HG02798 (cell line): Measurements from ENCODE around the gene TMEM53.

ENCODE experiments used
- ATAC-seq: cut with Tn5 transposase; IDR thresholded peaks from one replicate; pipeline ENCODE4 v1.9.1; 2021; ENCODE audit warnings: mild to moderate bottlenecking; ENCODE audit not compliant: unreplicated experiment, poor library complexity

TMEM53 gene

DNA sequence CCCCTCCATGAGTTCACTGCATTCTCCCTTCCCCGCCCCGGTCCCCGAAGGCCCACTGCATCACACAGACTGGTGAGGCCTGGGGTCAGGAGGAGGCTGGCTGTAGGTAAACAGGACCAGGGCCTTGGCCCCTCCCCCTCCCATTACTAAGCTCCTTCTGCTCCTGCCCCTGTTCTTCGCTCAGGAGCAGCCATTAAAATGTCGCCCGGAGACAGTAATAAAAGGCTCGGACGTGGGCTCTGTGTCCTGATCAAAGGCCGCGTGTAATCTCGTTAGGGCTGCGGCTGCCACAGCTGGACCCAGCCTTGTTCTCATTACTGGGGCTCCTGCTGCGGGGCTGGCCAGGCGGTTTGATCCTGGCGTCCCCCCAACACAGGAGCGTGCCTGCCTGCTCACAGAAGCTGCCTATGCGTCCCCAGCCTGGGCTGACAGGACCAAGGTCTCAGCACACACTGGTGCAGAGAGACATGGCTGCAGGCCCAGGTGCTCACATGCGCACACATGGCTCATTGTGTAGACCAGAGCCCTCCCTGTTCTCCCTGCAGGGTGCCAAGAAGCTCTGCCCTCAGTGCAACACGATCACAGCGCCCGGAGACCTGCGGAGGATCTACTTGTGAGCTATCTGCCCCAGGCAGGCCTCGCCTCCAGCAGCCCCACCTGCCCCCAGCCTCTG, 24.0 kb downstream of the TMEM53 start:
- ATAC-seq: no peak

DNA sequence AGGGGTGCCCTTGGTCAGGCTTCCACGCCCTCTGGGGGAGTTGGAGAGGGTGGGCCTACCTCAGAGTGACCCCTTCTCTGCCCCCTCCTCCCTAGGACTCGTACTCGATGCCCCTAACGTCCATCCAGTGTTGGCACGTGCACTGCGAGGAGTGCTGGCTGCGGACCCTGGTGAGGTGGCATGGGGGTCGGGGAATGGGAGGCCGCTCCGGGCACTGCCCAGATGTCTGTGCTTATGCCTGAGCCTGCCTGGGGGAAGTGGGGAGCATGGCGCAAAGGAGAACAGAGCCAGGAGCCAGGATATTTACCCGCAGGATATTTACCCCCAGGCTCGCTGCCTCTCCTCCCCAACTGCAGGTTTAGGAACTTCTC, 24.5 kb downstream of the TMEM53 start:
- ATAC-seq: no peak

DNA sequence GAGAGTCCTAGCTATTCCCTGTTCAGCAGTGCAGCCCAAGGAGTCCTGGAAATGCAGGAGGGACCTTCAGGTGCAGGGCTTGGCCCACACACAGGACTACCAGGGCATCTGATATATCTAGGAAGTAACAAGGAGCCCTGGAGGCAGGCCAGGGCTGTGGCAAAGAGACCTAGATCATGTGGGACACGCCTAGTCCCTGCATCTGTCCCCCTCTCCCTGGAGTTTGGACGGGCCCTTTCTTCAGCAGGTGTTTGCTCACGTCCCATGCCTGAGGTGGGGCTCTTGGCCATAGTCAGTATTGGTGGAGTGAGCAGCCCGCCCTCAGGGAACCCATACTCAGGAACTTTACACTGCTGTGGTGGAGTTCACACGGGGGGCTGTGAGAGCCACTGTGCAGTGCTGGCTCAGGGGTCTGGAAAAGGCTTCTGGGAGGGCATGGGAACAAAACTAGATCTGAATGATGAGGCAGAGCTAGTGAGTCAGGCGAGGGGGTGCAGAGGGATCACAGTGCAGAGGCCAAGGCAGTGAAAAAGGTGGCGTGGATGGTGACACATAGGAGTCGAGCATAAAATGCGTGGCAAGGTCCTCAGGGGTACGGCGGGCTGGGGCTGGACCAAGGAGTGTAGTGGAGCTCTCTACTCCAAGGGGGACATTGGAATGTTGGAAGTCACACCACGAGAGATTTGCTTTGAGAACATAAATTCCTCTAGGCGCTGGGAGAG, 25.6 kb downstream of the TMEM53 start:
- no peak for ATAC-seq

DNA sequence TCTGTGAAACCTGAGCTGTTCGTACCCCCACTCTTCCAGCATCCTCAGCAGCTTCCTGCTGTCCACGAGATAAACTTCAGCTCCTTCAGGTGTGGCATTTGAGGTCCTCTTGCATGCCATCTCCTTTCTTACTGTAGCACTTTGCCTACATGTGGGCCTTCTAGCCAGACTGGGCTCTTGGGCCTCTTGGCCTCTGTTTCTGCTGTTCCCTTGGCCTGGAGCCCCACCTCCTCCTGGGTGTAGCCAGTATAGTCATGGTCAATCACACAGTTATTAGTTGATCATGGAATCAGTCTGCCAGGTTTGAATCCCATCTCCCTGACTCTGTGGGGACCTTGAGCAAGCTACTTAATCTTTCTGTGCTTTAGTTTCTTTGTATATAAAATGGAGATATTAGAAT, 26.4 kb downstream of the TMEM53 start:
- ATAC-seq: no peak

DNA sequence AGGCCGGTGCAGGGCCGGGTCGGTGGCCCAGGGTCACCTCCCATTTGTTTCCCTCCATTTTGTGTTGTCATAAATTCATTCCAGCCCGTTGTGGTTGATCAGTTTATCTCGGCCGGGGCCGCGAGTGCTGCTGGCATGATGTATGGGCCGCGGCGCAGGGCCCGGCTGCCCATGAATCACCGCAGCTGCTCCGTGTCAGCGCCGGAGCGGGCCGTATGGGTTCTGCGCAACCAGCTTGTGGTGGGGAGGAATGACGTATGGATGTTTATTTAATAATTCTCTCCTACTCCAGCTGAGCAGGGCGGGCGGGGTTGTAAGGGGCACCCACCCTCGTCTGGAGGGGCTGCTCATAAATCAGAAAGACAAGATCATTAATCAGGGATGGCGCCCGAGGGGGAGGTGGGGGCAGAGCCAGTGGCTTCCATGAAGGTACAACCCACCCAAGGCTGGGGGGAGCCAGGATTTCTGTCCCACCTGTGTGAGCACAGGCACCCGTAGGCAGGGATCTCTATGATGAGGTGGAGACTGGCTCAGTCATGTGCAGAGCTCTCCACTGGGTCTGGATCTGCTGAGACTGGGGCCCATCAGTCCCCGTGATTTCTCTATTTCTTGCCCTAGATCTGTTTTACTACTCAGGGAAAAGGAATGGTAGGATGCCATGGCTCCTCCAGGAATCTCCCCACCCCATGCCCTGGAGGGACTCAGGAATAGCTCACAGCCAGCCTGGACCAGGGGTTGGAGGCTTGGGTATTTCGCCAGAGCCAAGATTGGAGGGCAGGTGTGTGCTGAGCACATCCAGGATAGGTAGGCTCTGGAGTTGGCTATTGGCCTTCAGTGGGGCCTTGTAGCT, 27.8 kb downstream of the TMEM53 start:
- ATAC-seq: no peak

DNA sequence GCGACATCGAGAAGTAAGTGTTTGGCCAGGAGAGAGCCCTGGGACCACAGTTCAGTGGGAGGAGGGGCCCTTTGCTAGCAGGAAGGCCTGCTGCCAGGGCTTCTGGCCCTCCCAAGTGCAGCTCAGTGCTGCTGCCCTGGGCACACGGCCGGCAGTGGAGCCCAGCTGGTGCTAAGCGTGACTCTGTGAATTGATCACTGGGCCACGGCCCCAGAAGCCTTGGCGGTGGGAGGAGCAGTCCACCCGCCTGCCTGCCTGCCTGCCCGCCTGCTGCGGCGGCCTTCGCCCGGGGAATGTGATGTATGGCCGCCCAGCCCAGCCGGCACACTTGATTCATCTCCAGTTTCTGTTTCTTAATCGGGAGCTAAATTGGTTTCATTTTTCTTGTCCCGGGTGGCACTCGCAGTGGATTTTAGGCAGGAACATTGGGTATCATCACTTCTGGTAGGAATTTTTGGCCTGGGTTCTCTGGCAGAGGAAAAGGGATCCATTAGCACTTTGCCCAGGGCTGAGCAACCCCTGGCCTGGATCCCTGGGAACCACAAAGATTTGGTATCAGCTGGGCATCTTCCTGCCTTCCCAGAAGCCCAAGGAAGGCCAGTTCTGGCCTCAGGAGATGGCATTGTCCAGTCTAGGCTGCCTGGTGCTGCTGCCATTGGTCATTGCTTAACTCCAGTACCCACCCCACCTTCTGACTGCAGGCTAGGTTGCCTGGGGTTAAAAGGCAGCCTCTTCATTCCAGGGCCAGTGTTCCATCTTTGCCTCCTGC, 28.6 kb downstream of the TMEM53 start:
- ATAC-seq: no peak

DNA sequence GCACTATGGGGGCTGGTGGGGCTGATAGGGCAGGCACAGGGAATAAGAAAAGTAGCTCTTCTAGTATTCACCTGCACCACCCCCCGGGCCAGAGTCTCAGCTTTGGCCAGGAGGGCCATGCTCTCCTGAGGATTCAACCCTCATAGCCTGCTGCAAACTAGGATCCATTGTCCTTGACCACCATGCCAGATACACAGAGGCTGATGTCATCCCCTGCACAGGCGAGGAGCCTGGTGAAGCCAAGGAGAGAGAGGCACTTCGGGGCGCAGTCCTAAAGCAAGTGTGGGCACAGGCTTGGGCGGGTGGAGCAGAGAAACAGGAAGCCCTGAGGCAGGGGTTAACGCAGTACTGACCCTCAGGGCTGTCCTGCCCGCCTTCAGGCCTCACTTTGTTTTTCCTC, 29.5 kb downstream of the TMEM53 start:
- no peak for ATAC-seq

DNA sequence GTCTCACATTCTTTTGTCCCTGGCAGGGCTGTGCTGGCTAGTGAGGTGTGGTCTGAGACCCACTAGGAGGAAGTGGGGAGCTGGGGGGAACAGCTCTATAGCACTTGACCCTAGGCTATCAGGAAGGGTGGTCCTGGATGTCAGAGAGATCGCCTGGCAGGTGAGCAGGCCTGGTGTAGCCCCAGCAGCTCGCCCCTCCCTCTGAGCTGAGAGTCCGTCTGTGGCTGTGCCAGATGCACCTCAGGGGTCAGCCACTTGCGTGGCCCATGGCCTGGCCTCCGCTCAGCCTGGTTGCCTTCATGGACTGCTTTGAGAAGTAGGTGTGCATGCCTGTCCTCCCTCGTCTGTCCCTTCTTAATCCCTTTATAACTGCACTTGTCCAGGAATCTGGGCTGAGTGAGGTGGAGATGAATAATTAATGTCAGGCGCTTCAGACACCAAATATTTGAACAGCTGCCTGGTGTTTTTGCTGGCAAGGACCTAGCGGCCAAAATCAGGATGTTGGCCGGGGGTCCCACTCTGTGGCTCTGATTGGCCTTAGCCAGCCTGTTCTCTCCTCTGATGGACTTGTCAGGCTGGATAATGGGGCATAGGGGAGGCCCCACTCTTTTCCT, 30.5 kb downstream of the TMEM53 start:
- ATAC-seq: no peak

DNA sequence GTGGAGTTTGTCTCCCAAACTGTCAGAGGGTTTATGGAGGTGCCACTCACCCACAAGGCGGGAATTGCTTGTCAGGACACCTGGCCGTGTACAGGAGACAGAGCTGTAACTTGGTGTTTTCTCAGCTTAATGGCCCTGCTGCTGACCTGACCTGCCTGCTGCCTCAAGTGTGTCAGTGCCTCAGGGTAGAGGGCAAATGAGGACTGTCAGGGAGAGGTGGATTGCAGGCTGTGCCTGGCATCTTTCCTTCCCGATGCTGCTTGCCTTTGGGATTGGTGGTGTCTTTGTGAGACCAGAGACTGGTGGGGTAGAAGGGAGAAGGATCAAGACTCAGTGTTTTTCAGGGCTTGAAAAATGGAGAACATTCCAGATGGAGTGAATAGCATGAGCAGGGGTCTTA, 31.4 kb downstream of the TMEM53 start:
- no peak for ATAC-seq

DNA sequence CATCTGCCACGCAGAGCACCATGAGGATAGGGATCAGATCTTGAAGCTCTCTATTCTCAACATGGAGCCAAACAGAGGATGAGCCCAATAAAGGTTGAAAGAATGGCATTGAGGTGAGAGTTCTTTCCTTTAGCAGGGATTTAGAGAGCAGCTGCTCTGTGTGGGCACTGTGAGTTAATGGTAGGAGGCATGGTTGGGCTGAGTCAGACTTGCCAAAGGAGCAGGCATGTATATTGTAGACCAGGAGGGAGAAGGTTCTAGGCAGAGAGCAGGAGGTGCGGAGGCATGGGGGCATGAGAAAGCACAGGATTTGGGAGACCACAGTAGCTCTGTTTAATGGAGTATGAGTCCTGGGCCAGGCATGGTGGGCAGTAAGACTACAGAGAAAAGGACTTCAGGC, 32.0 kb downstream of the TMEM53 start:
- no peak for ATAC-seq

DNA sequence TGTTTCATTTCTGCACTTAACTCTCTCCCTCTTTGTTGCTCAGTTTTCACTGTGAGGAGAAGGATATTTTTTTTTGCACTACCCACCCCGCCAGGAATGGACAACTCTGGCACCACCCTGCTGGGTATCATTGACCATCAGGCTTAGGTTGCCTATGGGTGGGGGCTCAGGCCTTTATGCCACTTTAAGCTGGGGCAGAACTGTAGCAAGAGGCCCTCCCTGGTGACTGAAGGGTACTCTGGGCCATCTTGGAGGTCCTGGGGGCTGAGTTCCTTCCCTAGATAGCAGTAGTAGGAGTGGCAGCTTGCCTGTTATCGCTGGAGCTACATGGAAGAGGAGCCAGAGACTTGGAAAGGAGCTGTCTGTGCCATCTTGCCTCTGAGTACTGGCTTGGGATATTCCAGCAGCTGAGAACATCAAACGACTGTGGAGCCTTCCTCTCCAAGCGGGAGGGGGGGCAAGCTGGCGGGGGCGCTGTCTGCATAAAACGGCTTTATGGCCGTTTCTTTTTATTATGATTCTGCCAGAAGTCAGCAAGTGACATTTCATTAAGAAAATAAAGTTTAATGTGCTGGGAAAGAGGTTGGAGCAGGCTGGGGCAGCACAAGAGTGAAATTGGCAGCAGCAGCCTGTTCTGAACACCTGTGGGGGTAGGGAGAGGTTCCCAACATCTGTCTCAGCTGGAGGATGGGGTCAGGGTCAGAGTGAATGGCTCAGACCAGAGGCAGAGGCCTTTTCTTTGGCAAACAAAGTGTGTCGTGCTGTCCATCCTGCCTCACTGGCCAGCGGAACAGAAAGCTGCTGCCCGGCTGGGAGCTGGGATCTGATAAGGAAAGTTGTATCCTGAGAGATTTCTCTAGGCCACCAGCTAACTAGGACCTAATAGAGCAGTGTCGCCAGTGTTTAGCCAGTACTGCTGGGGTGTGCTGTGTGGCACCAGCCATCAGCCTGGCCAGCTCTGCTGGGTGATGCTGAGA, 32.9 kb downstream of the TMEM53 start:
- no peak for ATAC-seq

DNA sequence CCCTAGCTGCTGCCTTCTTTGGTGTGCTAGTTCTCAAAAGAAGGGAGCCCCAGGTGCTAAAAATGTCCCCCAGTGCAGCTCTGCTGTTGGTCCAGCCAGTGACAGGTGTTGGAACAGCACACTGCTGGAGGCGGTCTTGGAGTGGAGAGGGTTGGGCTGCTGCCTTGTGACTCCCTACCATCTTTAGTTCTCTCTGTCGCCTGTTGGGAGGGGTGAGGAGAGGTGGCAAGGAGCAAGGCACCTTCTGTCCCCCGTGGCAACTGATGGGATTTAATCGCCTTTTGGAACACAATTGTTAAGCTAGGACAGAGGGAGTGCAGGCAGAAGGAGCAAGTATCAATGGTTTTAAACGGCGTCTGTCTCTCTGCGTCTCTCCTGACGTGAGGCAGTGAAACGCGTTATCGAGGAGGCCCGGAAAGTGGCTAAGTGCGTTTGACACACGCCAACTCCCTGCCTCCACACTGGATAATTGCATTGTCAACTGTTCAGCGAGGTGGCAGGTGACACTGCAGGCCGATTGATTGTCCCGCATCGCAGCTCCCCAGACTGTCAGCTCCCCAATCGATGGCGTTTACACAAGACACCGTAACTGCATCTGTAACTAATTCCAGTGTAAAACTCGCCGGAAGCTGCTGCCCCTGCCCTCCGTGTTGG, 34.0 kb downstream of the TMEM53 start:
- no peak for ATAC-seq

DNA sequence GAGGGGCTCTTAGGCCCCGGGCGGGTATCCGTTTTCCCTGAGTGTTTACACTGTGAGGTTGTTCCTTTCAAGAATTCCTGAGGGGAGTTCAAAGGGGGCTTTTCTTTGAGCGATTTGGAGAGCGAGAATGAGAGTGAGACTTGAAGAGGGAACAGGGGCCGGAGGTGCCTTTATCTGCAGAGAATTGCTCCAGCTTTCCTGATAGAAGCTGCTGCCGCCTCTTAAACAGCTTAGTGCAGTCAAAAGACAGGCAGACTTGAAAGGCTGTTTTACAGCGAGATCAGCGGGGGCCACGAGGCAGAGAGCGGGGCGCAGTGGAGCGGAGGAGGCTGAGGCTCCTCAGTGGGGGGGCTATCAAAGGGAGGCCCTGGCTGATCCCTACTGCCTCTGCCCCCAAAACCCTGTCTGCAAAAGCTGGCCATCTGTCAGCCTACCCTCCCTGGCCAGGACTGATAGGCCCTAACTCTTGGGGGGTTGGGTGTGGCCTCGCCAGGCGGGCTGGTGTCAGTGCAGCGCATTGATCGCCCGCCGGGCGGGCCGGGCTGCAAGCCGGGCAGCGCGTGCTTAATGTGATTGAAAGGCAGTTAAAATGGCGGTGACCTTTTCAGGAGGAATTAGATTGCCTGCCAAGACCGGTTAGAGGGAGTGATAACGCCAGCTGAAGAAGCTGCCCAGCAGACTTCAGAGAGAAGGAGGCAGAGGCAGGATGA, 36.4 kb downstream of the TMEM53 start:
- no peak for ATAC-seq

DNA sequence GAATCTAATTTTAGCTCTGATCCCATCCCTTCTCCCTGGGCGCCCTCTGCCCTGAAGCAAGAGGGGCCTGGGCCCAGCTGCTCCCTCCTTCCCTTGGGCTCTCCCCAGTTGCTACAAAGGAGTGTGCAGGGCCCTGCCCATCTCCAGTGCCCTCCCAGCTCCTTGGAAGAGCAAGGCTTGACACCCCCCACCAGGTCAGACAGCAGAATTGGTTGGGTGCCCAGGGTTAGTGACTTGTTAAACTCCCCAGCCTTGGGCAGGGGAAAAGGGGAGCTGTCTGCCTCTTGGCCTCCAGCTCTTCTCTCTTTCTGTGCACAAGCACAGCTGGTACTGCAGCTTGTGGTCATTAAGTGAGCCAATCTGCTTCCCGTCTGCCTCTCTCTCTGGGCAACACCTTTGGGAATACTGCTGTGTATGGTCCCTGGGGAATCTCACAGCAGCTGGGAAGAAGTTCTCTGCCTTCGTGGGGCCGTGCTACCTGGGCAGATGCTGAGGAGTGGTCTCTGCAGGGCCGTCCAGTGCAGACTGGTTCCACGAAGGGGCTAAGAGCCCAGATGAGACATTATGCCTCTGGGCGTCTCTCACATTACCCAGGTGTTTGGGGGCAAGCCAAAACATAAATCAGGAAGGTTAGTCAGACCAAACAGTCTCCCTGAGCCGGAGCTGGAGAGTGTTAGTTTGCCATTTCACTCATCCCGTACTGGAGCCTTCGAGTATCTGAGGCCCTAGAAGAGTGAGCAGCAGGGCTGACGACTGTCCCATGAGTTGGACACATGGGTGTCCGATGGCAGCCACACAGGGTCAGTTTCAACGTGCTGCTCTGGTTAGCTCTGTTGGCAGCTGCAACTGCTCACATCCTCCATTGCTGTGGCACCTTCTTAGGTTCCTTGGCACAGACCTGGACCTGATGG, 37.3 kb downstream of the TMEM53 start:
- no peak for ATAC-seq

DNA sequence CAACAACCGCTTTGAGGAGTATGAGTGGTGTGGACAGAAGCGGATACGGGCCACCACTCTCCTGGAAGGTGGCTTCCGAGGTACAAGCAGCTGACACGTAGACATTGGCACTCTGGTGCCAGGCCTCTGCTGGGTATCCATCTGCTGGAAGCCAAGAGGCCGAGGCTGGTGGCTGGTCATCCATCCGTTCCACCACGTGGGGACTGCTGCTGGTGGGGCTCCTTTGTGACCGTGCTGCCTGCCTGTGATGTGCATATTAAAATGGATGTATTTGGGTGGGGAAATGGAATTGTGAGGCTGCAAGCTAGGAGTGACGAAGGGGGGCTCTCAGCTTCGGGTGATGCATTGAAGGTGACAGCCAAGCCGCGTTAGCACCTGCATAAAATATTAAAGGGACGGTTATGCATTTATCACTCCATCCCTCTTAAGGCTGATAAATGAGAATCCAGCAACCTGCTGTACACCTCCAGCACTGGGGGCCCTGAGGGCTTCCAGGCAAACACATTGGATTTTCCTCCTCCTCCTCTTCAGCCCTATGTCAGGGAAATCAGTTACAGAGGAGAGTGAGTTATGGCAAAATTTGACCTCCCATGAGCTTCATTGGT, 38.1 kb downstream of the TMEM53 start:
- no peak for ATAC-seq

DNA sequence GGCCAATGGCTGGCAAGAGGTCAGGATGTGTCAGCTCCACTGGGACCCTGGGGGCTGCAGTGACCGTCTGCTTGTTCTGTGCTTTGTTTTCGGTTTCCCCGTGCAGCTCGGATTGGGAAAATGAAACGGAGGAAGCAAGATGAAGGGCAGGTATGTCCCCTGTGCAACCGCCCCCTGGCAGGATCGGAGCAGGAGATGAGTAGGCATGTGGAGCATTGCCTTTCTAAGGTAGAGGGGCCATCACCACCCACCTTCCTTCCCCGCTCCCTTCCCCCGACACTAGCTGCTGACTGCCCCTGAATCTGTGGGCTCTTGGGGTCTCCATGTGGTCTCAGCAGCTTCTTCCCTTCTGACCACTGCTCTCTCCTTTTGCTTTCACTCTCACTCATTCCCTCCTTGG, 38.8 kb downstream of the TMEM53 start:
- no peak for ATAC-seq
